Measurements from ENCODE around the gene ACVR1B.
A peak's percentile ranks its signal among the peaks of the same experiment; 100 is the strongest.
"Not testable (repeated sequence)": the region's sequence is repeated elsewhere in the genome, so short reads cannot be mapped to it uniquely, and the experiment has no call there.

Gene ACVR1B

DNA sequence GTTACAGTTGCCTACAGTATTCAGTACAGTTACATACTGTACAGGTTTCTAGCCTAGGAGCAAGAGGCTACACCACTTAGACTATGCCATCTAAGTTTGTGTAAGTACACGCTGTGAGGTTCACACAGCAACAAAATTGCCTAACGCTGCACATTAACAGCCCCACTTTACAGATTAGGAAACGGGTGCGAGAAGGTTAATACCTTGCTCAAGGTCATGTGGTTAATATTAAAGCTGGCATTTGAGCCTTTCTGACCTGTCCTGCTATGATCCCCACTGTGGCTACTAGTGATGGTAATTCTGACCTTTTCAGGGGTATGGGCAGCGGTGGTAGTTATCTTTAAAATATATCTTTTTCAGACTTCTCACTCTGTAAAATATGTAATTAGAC is 20.9 kb downstream of the ACVR1B start:
- no peak for DNase-seq

DNA sequence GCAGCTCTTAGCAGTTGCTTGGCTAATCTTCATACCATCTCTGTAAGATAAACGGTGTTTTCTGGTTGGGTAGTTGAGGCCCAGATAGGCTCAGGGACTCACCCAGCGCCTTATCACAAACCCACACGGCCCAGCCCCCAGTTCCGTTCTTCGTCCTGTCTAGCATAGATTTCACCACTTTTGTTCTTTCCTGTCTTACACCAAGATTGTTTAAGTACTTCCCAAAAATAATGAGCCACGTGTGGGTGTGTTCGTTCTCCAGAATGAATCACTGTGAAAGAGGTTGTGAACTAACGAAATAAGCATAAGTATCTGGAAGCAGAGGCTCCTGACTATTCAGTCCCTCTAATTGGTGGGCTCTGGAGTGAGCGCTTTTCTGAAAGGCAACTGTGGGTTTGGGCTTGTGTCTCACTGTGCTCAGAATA is 21.4 kb downstream of the ACVR1B start:
- peak; percentile 38 for DNase-seq

DNA sequence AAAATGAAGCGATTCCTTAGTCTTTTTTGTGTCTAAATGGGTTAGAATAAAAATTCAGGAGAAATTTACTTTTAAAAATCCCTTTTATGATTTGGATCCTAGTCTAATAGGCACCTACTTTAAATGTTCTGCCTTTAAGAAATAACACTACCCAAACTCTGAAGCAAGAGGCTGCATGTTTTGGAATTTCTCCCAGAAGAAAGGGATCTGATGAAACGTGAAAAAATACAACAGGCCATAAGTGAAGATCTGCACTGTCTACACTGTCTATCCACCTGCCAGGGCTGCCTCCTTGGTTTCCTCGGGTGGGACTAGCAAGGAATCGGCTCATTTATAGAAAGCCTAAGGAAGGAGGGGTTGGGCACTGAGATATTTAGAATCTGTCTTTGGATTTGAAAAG is 22.1 kb downstream of the ACVR1B start:
- DNase-seq: no peak

DNA sequence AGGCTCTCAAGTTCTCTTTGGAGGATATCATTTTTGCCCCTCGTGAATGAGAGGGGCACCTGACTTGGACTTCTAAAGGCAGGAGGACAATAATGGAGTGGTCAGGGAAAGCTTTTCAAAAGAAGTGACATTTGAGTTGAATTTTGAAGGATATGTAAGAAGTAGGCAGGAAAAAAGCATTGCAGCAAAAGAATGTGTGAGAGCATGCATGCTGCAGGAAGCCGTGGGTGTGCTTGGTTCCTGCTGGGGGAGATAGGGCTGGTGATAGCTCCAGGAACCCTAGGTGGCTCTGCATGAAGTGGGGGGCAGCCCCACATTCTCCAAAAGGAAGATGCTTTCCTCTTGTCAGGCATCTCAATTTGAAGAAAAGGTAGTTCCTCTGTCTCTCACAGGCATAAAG is 23.1 kb downstream of the ACVR1B start:
- no peak for DNase-seq

DNA sequence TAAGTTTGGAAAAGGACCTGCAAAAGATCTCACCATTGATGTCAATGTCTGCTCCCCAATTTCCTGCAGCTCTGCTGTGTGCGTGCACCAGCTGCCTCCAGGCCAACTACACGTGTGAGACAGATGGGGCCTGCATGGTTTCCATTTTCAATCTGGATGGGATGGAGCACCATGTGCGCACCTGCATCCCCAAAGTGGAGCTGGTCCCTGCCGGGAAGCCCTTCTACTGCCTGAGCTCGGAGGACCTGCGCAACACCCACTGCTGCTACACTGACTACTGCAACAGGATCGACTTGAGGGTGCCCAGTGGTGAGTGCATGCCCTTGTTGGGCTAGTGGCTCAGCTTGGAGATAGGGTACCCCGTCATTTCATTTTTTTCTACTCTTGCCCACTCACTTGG is 23.7 kb downstream of the ACVR1B start:
- no peak for DNase-seq

DNA sequence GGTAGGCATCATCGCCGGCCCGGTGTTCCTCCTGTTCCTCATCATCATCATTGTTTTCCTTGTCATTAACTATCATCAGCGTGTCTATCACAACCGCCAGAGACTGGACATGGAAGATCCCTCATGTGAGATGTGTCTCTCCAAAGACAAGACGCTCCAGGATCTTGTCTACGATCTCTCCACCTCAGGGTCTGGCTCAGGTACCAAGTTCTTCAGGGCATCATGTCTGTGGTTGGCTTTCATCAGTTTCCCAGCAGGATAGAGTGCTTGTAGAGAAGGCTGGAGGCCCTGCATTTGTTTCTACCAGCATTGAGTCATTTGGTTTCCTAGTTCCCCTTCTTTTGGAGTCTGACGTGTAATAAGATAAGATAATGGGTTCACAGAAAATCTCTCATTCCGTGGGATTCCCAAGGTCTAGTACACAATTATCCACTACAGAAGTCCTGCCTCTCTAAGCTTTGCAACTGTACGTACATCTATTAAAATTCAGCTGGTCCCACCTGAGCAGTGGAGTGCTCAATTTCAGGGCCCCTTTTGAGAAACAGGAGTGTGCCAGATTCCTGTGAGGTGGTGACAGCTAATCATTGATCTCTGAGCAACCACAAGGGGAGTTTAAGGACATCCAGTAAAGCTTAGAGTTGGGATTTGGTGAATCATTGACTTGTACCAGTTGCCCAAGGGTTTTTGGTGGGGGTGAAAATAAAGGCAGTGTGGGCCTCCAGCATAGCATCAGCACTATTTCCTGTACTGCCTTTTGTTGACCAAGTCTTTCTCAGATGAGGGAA is 25.1 kb downstream of the ACVR1B start:
- DNase-seq: no peak

DNA sequence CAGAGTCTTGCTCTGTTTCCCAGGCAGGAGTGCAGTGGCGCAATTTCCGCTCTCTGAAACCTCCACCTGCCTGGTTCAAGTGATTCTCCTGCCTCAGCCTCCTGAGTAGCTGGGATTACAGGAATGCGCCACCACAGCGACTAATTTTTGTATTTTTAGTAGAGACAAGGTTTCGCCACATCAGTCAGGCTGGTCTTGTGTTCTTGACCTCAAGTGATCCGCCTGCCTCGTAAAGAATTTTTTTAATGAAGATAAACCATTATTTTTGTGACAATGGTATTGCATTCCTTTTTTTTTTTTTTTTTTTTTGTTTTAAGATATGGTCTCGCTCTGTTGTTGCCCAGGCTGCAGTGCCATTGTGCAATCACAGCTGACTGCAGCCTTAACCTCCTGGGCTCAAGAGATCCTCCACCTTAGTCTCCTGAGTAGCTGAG is 25.8 kb downstream of the ACVR1B start:
- DNase-seq: no peak

DNA sequence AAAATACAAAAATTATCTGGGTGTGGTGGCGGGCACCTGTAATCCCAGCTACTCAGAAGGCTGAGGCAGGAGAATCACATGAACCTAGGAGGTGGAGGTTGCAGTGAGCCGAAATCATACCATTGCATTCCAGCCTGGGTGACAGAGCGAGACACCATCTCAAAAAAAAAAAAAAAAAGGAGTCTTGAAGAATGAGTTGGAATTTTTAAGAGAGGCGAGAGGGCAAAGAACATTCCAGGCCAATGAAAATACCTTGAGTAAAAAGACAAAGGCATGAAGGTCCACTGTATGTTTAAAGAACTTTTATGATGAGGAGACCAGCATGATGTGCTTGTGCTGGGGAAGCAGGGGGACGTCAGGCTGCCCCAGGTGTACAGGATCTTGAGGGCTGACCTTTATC is 27.8 kb downstream of the ACVR1B start:
- not testable (repeated sequence) for DNase-seq

DNA sequence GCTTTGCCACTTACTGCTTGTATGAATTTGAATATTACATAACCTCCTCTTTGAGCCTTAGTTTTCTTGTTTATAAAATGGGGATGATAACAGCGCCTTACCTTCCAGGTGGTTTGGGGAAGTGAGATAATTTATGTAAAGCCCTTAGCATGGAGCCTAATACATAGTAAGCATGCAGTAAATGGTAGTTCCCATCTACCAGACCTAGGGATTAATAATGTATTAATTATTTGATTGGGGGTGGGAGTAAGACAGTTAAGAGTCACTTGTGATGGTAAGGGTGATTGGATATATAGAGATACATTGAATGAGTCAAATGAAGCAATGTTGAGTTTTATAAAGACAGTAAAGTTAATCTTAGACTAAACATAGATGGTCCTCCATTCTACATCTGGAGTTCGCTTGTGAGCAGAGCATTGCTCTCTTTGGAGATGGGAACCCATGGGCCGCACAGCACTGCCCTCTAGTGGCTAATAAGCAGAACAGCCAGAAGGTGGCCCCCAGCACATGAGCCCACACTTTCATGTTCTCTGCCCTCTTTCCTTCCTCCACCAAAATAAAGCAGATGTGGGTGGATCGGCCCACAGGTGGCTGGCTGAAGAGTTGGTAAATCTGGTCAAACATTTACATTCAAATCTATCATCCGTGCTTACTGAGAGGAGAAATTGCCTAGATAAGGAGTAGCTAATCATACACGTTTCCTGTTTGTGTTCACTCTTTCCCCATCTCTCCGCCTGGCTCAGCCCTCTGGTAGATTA is 28.7 kb downstream of the ACVR1B start:
- peak; percentile 45 for DNase-seq

DNA sequence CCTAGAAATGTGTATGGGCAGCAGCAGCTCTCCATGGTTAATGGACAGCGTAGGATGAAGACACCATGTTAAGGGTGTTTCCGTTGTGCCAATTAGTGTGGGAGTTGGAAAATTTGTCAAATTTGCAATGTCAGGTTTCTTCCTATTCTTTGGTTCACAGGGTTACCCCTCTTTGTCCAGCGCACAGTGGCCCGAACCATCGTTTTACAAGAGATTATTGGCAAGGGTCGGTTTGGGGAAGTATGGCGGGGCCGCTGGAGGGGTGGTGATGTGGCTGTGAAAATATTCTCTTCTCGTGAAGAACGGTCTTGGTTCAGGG is 29.3 kb downstream of the ACVR1B start:
- no peak for DNase-seq

DNA sequence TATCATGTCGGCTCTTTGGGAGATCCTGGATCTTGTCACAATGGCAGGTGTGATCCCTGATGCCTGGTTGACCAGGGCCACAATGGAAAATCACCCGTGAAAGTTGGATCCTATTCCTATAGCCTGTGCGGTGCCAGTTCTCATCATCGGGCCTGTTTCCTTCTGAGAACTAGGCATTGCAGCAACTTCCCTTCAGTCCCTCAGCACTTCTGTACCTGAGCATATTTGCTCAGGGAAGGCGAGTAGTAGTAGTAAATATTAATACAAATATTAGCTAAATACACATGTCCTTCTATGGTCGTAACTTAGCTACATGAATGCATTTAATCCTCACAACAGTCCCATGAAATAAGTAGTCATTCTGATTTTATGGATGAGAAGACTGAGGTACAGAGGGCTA is 33.2 kb downstream of the ACVR1B start:
- DNase-seq: no peak

DNA sequence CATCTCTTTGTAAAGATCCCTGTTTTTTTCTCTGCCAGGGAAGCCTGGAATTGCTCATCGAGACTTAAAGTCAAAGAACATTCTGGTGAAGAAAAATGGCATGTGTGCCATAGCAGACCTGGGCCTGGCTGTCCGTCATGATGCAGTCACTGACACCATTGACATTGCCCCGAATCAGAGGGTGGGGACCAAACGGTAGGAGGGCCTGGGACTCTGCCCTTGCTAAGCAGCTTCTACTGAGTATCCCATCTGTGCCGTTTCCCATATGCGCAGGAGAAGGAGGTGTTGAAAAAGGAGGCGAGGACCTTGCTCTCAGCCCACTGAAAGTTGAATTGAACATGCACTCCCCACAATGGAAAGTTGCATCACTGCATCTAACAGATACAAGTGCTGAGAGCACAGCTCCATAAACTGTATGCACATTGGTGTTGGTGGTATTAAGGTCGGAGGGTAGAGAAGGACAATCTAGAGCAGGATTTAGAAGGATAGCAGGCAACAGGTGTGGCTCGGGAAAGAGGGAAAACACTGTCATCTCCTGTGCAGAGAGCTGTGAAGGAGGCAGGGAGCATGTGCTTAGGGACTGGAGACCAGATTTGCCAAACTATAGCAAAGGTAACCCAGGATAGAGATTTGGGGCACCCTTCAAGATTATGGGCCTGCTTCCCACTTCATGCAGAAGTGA is 33.8 kb downstream of the ACVR1B start:
- no peak for DNase-seq

DNA sequence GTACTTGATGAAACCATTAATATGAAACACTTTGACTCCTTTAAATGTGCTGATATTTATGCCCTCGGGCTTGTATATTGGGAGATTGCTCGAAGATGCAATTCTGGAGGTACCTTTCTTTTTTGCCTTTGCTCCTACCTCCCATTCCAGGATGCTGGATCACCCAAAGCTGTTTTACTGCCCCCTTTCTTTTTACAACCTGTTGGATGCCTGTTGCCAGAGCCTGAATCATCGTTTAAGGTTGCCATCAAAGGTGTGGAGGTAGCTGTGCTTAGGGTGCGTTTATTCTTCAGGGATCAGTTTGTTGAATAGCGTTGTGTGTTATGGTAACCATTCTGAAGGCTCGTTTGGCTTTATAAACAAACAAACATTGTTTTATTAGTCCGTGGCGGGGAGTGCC is 35.3 kb downstream of the ACVR1B start:
- DNase-seq: no peak

DNA sequence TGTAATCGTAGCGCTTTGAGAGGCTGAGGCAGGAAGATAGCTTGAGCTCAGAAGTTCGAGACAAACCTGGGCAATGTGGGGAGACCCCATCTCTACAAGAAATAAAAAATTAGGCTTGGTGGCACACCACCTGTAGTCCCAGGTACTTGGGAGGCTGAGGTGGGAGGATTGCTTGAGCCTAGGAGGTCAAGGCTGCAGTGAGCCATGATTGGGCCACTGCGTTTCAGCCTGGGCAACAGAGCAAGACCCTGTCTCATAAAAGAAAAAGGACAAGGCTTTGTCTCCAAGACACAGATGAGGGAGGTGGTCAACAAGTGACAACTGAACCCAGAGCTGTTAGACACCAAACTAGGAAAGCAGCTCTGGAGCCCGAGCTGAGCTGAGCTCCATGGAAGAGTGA is 40.7 kb downstream of the ACVR1B start:
- no peak for DNase-seq

DNA sequence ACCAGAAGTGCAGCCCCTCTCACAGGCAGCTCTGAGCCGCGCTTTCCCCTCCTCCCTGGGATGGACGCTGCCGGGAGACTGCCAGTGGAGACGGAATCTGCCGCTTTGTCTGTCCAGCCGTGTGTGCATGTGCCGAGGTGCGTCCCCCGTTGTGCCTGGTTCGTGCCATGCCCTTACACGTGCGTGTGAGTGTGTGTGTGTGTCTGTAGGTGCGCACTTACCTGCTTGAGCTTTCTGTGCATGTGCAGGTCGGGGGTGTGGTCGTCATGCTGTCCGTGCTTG is 43.0 kb downstream of the ACVR1B start:
- no peak for DNase-seq

DNA sequence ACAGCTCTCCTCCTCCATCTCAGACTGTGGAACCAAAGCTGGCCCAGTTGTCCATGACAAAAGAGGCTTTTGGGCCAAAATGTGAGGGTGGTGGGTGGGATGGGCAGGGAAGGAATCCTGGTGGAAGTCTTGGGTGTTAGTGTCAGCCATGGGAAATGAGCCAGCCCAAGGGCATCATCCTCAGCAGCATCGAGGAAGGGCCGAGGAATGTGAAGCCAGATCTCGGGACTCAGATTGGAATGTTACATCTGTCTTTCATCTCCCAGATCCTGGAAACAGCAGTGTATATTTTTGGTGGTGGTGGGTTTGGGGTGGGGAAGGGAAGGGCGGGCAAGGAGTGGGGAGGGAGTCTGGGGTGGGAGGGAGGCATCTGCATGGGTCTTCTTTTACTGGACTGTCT is 43.5 kb downstream of the ACVR1B start:
- DNase-seq: no peak

DNA sequence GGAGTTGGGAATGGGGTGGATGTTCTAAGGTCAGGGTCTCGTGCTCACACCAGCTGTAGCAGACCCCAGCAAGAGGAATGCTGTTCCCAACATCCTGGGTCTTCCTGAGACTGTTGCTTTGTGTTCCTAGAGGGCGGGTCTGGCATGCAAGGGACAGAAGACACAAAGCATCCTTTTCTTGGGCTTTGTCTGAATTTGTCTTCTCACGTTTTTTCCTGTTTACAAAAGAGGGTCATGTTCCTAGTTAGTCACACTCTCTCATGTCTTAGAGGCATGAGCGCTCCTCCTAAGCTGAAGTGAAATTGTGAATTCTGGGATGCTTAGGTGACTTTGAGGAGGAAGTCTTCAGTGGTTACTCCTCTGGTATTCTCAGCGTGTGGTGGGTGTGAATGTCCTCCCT is 45.6 kb downstream of the ACVR1B start:
- no peak for DNase-seq

DNA sequence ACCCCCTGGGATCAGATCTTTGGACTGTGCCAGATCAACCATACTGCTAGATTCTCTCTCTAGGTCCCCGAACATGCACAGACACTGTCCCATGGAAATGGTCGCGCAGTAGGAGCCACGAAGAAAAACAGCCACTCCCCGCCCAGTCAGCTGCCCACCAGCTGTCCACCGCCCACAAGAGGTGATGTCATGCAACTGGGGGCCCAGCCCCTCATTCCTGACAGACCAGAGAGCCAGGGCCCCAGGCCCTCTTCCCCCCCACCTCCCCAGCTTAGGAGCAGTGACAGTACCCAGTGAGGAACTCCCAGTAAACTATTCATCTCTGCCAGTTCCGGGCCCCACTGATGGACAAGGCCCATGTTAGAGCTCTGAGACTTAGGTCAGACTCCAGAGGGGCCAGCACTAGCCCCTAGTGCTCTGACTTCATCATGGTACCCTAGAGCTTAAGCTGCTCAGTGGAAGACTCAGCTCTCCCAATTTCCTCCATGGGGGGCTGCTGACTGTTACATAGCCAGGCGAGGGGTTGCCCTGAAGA is 51.6 kb downstream of the ACVR1B start:
- DNase-seq: no peak

DNA sequence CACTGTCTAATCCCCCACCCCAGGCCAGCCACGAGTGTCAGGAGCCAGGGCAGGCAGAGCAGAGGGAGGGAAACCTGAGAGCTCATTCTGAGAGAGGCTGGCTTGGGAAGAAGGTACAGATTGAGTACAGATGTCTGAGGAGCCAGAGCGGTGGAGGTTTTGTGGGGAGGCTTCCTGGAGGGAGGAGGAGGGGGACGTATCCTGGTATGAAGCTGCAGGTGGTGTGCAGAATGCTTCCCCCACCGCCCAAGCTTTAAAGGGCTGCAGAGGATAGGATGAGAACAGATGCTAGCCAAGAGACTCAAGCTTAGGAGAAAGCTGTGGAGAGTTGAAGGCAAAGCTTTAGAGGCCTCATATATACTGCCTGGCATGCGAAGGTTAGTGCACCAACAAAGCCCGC is 52.1 kb downstream of the ACVR1B start:
- no peak for DNase-seq

DNA sequence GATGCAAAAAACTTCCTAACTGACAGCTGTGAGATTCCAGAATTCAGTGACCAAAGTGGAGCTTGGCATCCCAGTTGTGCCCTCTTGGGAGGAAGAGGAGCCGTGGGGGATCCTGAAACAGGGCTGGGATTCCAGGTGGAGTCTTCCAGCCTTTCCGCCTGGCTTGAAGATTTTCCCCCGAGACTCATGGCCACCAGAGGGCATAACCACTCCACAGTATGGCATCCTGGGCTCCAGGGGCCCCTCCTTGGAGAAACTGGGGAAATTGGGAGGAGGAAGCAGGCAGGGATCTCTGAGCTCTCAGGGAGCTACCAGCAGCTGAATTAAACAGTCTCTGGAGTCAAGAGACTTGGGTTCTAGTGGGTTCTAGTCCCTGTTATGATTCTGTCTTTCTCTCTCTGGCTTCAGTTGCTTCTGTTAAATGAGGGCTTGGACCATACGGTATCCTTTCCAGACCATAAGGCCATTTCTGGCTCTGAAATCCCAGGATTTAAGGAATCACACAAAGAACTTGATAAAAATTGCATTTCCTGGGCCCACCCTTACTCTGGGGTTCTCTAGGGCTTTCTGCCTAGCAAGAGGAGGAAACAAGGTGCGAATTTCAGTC is 52.6 kb downstream of the ACVR1B start:
- DNase-seq: no peak

DNA sequence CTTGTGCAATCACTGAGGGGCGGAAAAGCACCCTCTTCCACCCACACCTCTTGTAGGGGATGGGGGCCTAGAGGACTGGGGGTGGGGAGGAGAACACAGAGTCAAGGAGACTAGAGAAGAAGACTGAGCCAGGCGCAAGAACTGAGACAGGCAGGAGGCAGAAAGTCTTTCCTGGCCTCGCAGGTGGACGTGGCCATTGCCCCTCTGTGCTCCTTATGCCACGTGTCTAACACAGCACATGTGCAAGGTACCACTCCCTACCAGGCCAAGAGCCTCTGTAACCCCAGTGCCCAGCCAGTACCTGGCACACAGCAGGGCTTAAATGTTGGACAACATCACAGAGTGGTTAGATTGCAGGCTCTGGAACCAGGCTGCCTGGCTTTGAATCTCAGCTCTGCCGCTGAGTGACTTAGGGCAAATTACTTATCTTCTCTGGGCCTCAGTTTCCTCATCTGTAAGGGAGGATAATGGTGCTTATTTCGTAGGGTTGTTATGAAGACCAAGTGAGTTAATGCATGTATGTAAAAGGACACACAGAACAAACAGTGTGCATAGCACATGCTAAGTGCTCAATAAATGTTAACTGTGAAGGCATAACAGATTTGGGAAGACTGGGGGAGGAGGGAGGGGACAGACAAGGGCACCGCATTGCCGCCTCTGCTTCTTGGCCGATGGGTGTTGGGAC is 53.9 kb downstream of the ACVR1B start:
- DNase-seq: no peak

DNA sequence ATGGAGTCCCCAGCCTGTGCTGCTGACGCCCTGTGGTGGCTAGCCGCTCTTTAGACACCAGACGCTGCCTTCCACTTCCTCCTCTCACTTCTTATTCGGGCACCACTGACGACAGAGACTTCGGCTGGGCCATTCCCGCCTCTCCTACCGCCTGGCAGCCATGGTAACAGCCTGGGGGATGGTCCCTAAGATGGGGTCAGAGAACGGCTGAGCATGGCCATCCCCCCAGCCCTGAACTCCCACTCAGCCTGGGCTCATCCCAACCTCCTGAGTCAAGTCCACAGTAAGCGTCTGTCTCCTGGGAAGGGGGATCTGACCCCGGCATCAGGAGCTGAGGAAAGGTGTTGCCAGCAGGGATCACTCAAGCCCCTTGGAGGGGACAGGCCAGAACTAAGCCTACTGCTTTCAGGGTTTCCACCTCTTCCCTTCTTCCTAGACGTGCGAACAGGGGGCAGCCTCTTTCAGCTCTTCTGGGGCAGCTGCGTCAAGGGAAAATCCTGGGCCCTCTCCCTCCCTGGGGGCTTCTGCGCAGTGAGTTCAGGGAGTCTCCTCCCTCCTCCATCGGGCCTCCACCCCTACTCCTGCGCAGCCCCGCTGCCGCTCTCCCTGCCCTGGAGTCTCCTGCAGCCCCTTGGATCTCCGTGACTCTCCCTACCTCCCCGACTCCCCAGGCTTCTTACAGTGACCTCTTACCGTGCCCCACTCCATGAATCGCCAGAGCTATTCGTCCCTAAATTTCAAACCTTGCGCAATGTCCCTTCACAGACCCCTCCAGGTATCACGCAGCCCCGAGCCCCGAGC is 54.6 kb downstream of the ACVR1B start:
- no peak for DNase-seq

Measured in T-helper 9 cell (primary cell).